H1 (cell line): ENCODE data around the gene CIZ1. TPM values are rescaled to one million over a fixed set of nuclear protein-coding genes. Genes with fewer than 3 reads are reported as not detected.

Source experiments
- ATF2 ChIP-seq: IDR thresholded peaks from 2 replicates; pipeline ENCODE4 v1.6.1; 2012; ENCODE audit warnings: low read length, inconsistent platforms
- CHD7 ChIP-seq: fragments of 300-600 bp; sonication (generic); IDR thresholded peaks from 2 replicates; pipeline ENCODE4 v1.7.1; 2012; ENCODE audit warnings: low read length, moderate library complexity, mild to moderate bottlenecking, inconsistent platforms; ENCODE audit not compliant: insufficient replicate concordance
- HDAC2 ChIP-seq, 2 experiments: fragments of 300-600 bp in 1 of 2; sonication (generic) in 1 of 2; IDR thresholded peaks; 2 replicates each; pipeline ENCODE4 v1.6.1; 2011 to 2012; ENCODE audit warnings: low read depth in 2 of 2, low read length in 2 of 2, mild to moderate bottlenecking in 2 of 2, moderate library complexity in 2 of 2, borderline replicate concordance in 1 of 2, inconsistent platforms in 1 of 2
- KDM5A ChIP-seq: fragments of 200-600 bp; IDR thresholded peaks from 2 replicates; pipeline ENCODE4 v1.7.1; 2012; ENCODE audit warnings: mild to moderate bottlenecking, low read length, inconsistent platforms, mixed read lengths
- RXRA ChIP-seq: IDR thresholded peaks from 2 replicates; pipeline ENCODE4 v1.6.1; 2011; ENCODE audit warnings: low read depth, mild to moderate bottlenecking, low read length, moderate library complexity; ENCODE audit not compliant: insufficient read depth
- SIN3A ChIP-seq, 2 experiments: IDR thresholded peaks in 1 of 2; conservative IDR thresholded peaks in 1 of 2; 2 replicates each; pipeline ENCODE4 v1.6.1; 2011 to 2012; ENCODE audit warnings: low read length in 2 of 2, improper control_type of control experiment in 1 of 2, low read depth in 1 of 2, mild to moderate bottlenecking in 1 of 2
- polyA plus RNA-seq, 7 experiments: library from polyadenylated mRNA; depleted of rRNA in 3 of 7; stranded (reverse) in 5 of 7; unstranded in 2 of 7; fragments of >200 nt in 5 of 7; fragments of 200-250 nt in 2 of 7; gene quantifications; 1 replicate in 5 of 7; 2 replicates in 1 of 7; 4 replicates in 1 of 7; pipeline versions ENCODE4 v1.2.1 to v1.2.3, GENCODE V29; 2011 to 2013; ENCODE audit warnings: missing spikeins in 2 of 7, mixed read lengths in 2 of 7
- total RNA-seq: library from RNA; stranded (reverse); fragmentation: NEBNext Ultra II Directional; extraction: Animal tissue kit (Norgen Biotek cat#: 25700); gene quantifications from 2 replicates; pipeline ENCODE4 v1.2.1, GENCODE V29; 2021

CIZ1 gene
- total and polyA plus RNA-seq, 2 of the 8 experiments (the other 6 are each of a cell fraction or from before 2014, with no cell fraction given): 66.0 to 107 TPM

GRCh38 chr9:128145536-128145935 lies 45.8 kb downstream of the CIZ1 start (continued):
- TF ChIP-seq SIN3A (conservative IDR thresholded peaks at IDR 0.05 in 1 of 2, IDR thresholded peaks at IDR 0.05 in 1 of 2; ENCODE audit: low read depth in 1 of 2, low read length in 2 of 2) (no peak), ATF2 (no peak), KDM5A (no peak), RXRA (no peak), CHD7 (no peak), HDAC2 (IDR thresholded peaks at IDR 0.05; ENCODE audit: borderline replicate concordance in 1 of 2, low read depth in 2 of 2, low read length in 2 of 2) (no peak)
